Esophagus muscularis mucosa (tissue), 4 donors: ENCODE results near the gene GIMAP2.

Experiments used
- EP300 ChIP-seq: sonication (generic); formaldehyde crosslinking; IDR thresholded peaks from one replicate; pipeline ENCODE4 v1.6.1; 2017; ENCODE audit warnings: antibody characterized with exemption
- POLR2A ChIP-seq: fragments of 450-650 bp; IDR thresholded peaks from one replicate; pipeline ENCODE4 v1.6.1; 2017; ENCODE audit warnings: antibody characterized with exemption, moderate library complexity, mild to moderate bottlenecking, low read depth
- TF ChIP-seq, protein P1 (sequence below), 3 experiments: fragments of 200-600 bp in 2 of 3; fragments of 450-650 bp in 1 of 3; sonication (generic) in 2 of 3; IDR thresholded peaks; one replicate each; pipeline ENCODE4 v1.5.1; 2017 to 2019; ENCODE audit warnings: antibody characterized with exemption in 3 of 3, mild to moderate bottlenecking in 2 of 3, moderate library complexity in 1 of 3

DNA sequence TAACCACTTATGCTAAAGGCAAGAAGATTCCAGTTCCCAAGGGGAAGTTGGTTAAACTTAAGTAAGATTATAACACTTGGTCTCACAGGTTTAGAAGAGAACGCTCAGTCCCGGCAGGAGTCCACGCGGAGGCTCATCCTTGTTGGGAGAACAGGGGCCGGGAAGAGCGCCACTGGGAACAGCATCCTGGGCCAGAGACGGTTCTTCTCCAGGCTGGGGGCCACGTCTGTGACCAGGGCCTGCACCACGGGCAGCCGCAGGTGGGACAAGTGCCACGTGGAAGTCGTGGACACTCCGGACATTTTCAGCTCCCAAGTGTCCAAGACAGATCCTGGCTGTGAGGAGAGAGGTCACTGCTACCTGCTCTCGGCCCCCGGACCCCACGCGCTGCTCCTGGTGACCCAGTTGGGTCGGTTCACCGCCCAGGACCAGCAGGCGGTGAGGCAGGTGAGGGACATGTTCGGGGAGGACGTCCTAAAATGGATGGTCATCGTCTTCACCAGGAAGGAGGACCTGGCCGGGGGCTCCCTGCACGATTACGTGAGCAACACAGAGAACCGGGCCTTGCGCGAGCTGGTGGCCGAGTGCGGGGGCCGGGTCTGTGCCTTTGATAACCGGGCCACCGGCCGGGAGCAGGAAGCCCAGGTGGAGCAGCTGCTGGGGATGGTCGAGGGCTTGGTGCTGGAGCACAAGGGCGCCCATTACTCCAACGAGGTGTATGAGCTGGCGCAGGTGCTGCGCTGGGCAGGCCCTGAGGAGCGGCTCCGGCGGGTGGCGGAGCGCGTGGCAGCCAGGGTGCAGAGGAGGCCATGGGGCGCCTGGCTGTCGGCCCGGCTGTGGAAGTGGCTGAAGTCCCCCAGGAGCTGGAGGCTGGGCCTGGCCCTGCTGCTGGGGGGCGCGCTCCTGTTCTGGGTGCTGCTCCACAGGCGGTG is 34.7 kb downstream of the GIMAP2 start:
- TF ChIP-seq, protein P1, sequence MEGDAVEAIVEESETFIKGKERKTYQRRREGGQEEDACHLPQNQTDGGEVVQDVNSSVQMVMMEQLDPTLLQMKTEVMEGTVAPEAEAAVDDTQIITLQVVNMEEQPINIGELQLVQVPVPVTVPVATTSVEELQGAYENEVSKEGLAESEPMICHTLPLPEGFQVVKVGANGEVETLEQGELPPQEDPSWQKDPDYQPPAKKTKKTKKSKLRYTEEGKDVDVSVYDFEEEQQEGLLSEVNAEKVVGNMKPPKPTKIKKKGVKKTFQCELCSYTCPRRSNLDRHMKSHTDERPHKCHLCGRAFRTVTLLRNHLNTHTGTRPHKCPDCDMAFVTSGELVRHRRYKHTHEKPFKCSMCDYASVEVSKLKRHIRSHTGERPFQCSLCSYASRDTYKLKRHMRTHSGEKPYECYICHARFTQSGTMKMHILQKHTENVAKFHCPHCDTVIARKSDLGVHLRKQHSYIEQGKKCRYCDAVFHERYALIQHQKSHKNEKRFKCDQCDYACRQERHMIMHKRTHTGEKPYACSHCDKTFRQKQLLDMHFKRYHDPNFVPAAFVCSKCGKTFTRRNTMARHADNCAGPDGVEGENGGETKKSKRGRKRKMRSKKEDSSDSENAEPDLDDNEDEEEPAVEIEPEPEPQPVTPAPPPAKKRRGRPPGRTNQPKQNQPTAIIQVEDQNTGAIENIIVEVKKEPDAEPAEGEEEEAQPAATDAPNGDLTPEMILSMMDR (IDR thresholded peaks at IDR 0.05): no peak
- TF ChIP-seq POLR2A: no peak
- TF ChIP-seq EP300: no peak
